HG03159 (cell line): ENCODE data around the gene TRMT1.

Source experiments
- ATAC-seq: cut with Tn5 transposase; IDR thresholded peaks from one replicate; pipeline ENCODE4 v1.9.1; 2021; ENCODE audit warnings: mild to moderate bottlenecking, moderate library complexity; ENCODE audit not compliant: unreplicated experiment

TRMT1 gene

DNA sequence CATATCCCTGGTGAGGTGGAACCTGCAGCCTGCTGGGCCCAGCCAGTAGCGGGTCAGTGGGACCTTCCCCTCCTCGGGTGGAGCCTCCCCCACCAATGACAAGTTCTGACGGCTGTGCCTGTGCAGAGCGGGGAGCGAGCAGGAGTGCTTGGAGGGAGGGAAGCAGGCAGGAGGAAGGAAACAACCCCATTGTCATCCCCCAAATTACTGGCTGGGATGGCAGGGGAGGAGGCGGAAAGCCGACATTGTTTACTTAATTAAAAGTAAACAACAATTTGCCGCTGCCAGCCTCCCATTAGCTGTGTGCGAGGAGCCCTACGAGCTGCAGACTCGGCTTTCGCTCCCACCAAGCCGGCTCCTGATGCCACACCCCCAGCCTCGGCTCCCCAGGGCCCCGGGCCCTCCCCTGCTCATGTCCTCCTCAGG is 59.4 kb downstream of the TRMT1 start:
- ATAC-seq = no peak

- ATAC-seq = no peak
Measured at GRCh38 chr19:13056052-13056660, 60.4 kb downstream of the TRMT1 start.

DNA sequence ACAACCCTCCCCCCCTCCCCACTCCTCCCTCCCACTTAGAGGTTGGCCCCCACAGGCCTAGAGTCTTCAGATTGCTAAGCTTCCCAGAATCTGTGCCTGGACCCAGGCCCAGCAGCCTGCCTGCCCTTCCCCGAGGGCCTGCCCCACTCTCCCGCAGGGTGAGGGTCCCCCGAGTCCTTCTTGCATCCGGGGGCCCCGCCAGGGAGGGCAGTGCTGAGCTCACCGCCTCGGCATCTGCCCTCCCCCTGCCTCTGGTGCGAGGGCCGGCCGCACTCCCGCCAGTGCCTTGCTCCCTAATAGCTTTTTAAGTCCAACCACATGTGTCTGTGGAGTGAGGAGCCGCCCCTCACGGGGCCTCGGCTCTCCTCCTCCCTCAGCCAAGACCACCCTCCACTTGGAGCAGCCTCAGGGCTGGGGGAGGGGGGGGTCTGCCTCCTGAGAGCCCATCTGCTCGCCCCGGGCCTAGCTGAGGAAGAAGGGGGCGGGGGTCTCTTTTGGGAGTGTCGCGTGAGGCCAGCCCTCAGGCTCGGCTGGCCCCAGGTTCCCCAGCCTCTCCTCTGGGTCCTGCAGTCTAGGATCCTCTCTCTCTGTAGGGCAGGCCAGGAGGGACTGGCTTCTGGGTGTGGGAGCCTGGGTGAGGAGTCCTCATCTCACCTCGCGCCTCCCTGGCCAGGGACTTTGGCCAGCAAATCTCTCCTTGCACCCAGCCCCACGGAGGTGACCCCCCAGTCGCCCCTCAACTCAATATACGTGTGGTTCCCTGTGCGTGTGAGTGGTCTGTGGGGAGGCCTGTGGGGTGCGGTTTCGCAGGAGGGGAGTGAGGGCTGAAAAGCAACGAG is 61.1 kb downstream of the TRMT1 start:
- no peak for ATAC-seq
